HG03060 (cell line): ENCODE results near the gene MS4A2.
"Not testable (repeated sequence)": the region's sequence is repeated elsewhere in the genome, so short reads cannot be mapped to it uniquely, and the experiment has no call there.

Experiments used
- ATAC-seq: cut with Tn5 transposase; IDR thresholded peaks from one replicate; pipeline ENCODE4 v1.9.1; 2021; ENCODE audit warnings: low read depth, moderate number of reproducible peaks; ENCODE audit not compliant: unreplicated experiment

Gene MS4A2

GRCh38 chr11:60100516-60100915, 12.1 kb downstream of the MS4A2 start:
- ATAC-seq, result no peak

GRCh38 chr11:60101368-60101767, 12.9 kb downstream of the MS4A2 start:
- not testable (repeated sequence) for ATAC-seq

- ATAC-seq, result not testable (repeated sequence)
Measured at GRCh38 chr11:60104471-60105115, 16.1 kb downstream of the MS4A2 start.

GRCh38 chr11:60108631-60109030, 20.2 kb downstream of the MS4A2 start:
- not testable (repeated sequence) for ATAC-seq

GRCh38 chr11:60111793-60112192, 23.3 kb downstream of the MS4A2 start:
- no peak for ATAC-seq

- no peak for ATAC-seq
Measured at GRCh38 chr11:60116996-60117790, 28.7 kb downstream of the MS4A2 start.

- ATAC-seq, result no peak
Measured at GRCh38 chr11:60118338-60118737, 29.9 kb downstream of the MS4A2 start.

- no peak for ATAC-seq
Measured at GRCh38 chr11:60119710-60120109, 31.2 kb downstream of the MS4A2 start.

GRCh38 chr11:60121264-60121663, 32.8 kb downstream of the MS4A2 start:
- no peak for ATAC-seq

- no peak for ATAC-seq
Measured at GRCh38 chr11:60122414-60123036, 34.1 kb downstream of the MS4A2 start.

- ATAC-seq, result no peak
Measured at GRCh38 chr11:60124802-60125432, 36.5 kb downstream of the MS4A2 start.

GRCh38 chr11:60125956-60126585, 37.6 kb downstream of the MS4A2 start:
- no peak for ATAC-seq

GRCh38 chr11:60127311-60127811, 38.9 kb downstream of the MS4A2 start:
- no peak for ATAC-seq

GRCh38 chr11:60128376-60128775, 39.9 kb downstream of the MS4A2 start:
- ATAC-seq, result no peak

- not testable (repeated sequence) for ATAC-seq
Measured at GRCh38 chr11:60128866-60129265, 40.4 kb downstream of the MS4A2 start.

GRCh38 chr11:60129853-60130252, 41.4 kb downstream of the MS4A2 start:
- no peak for ATAC-seq

GRCh38 chr11:60130496-60130895, 42.0 kb downstream of the MS4A2 start:
- ATAC-seq, result no peak

GRCh38 chr11:60131912-60132311, 43.4 kb downstream of the MS4A2 start:
- no peak for ATAC-seq

GRCh38 chr11:60133917-60134316, 45.5 kb downstream of the MS4A2 start:
- no peak for ATAC-seq

GRCh38 chr11:60143768-60144167, 55.3 kb downstream of the MS4A2 start:
- ATAC-seq, result no peak
